Suprapubic skin (tissue), 4 donors: Measurements from ENCODE around the gene GADD45GIP1.

Source experiments
- CTCF ChIP-seq, 2 donors: fragments of 200-600 bp in 1 of 2; fragments of 450-650 bp in 1 of 2; sonication (generic) in 1 of 2; IDR thresholded peaks; one replicate each; pipeline ENCODE4 v1.5.1; 2016 to 2019; ENCODE audit warnings: antibody characterized with exemption in 2 of 2, mild to moderate bottlenecking in 1 of 2, moderate library complexity in 1 of 2
- EP300 ChIP-seq: sonication (generic); formaldehyde crosslinking; IDR thresholded peaks from one replicate; pipeline ENCODE4 v1.6.1; 2017; ENCODE audit warnings: antibody characterized with exemption
- POLR2A ChIP-seq, 2 donors: fragments of 450-650 bp; IDR thresholded peaks; one replicate each; pipeline ENCODE4 v1.6.1; 2017; ENCODE audit warnings: antibody characterized with exemption in 2 of 2, mild to moderate bottlenecking in 2 of 2, moderate library complexity in 2 of 2
- POLR2AphosphoS5 ChIP-seq, 3 donors: sonication (generic); formaldehyde crosslinking; IDR thresholded peaks; one replicate each; pipeline ENCODE4 v1.6.1; 2017; ENCODE audit warnings: antibody characterized with exemption in 3 of 3

- no peak for TF ChIP-seq CTCF (IDR thresholded peaks at IDR 0.05)
- TF ChIP-seq POLR2AphosphoS5 (IDR thresholded peaks at IDR 0.05) = no peak
- TF ChIP-seq POLR2A (IDR thresholded peaks at IDR 0.05) = no peak
- TF ChIP-seq EP300 = no peak
These were observed 44.5 kb downstream of the GADD45GIP1 start for GRCh38 chr19:12912571-12912970.
